IMR-90 (cell line): ENCODE data around the gene EDDM13. TPM values are rescaled to one million over a fixed set of nuclear protein-coding genes. Genes with fewer than 3 reads are reported as not detected.
"Not testable (repeated sequence)": the region's sequence is repeated elsewhere in the genome, so short reads cannot be mapped to it uniquely, and the experiment has no call there.

Experiments used
- ATAC-seq: fragments of 200-7000 bp; cut with Tn5 transposase; 2 replicates; pipeline ENCODE4 v1.9.1; 2020; ENCODE audit warnings: low read depth, mild to moderate bottlenecking, moderate library complexity
- BruUV-seq: library from RNA; stranded (reverse); fragments of 400-500 nt; replicated peaks from 2 replicates; lab custom pipeline; 2021; lab: Mats Ljungman, UMichigan
- CTCF ChIA-PET: fragments of 300-600 bp; formaldehyde crosslinking; extraction: SDS; loops from one replicate; lab custom pipeline; 2021; ENCODE audit warnings: antibody characterized with exemption; lab: Yijun Ruan, JAX
- POLR2A ChIA-PET: fragments of 300-600 bp; sonication (Branson Sonifier 250); formaldehyde crosslinking; loops from one replicate; lab custom pipeline; 2022; ENCODE audit warnings: antibody characterized with exemption; ENCODE audit not compliant: unreplicated experiment; lab: Charles Lee
- DNase-seq: peaks from one replicate; pipeline ENCODE4 v3.0.0; 2013
- H2AFZ ChIP-seq: replicated peaks from 2 replicates; pipeline ENCODE3; 2013; ENCODE audit warnings: low read length, mild to moderate bottlenecking; ENCODE audit not compliant: poor library complexity
- H2AK5ac ChIP-seq: 2 replicates; pipeline ENCODE4 v1.6.1; 2013; ENCODE audit warnings: low read depth, low read length, inconsistent platforms
- H2AK9ac ChIP-seq: replicated peaks from 2 replicates; pipeline ENCODE3; 2013; ENCODE audit warnings: mild to moderate bottlenecking, low read depth, low read length, moderate library complexity; ENCODE audit not compliant: poor library complexity
- H2BK120ac ChIP-seq: 2 replicates; pipeline ENCODE4 v1.6.1; 2013; ENCODE audit warnings: low read depth, low read length, inconsistent platforms
- H2BK15ac ChIP-seq: 3 replicates; pipeline ENCODE4 v1.6.1; 2013; ENCODE audit warnings: low read depth, low read length, inconsistent platforms
- H2BK20ac ChIP-seq: 2 replicates; pipeline ENCODE4 v1.6.1; 2013; ENCODE audit warnings: low read depth, mild to moderate bottlenecking, inconsistent platforms, low read length, moderate library complexity
- H2BK5ac ChIP-seq: 2 replicates; pipeline ENCODE4 v1.6.1; 2013; ENCODE audit warnings: mild to moderate bottlenecking, low read depth, low read length, inconsistent platforms; ENCODE audit not compliant: poor library complexity, severe bottlenecking
- H3K14ac ChIP-seq: replicated peaks from 2 replicates; pipeline ENCODE4 v1.6.1; 2013; ENCODE audit warnings: low read depth, low read length, inconsistent platforms
- H3K18ac ChIP-seq: 2 replicates; pipeline ENCODE4 v1.6.1; 2013; ENCODE audit warnings: low read depth, low read length, control low read depth
- H3K23ac ChIP-seq: 2 replicates; pipeline ENCODE4 v1.6.1; 2013; ENCODE audit warnings: low read depth, low read length, inconsistent platforms
- H3K27ac ChIP-seq: 2 replicates; pipeline ENCODE4 v1.5.1; 2013; ENCODE audit warnings: mild to moderate bottlenecking, control low read depth, low read length; ENCODE audit not compliant: insufficient read depth
- H3K27me3 ChIP-seq: 2 replicates; pipeline ENCODE4 v1.6.1; 2013; ENCODE audit warnings: low read length; ENCODE audit not compliant: control insufficient read depth, insufficient read depth
- H3K36me3 ChIP-seq: 2 replicates; pipeline ENCODE4 v1.6.1; 2013; ENCODE audit warnings: low read length, mixed read lengths; ENCODE audit not compliant: control insufficient read depth, insufficient read depth
- H3K4ac ChIP-seq: 2 replicates; pipeline ENCODE4 v1.6.1; 2013; ENCODE audit warnings: low read depth, low read length, inconsistent platforms
- H3K4me1 ChIP-seq: 2 replicates; pipeline ENCODE4 v1.6.1; 2013; ENCODE audit warnings: low read length, mixed read lengths; ENCODE audit not compliant: control insufficient read depth, insufficient read depth
- H3K4me2 ChIP-seq: 2 replicates; pipeline ENCODE4 v1.6.1; 2013; ENCODE audit warnings: low read depth, mild to moderate bottlenecking, control low read depth, low read length, moderate library complexity
- H3K4me3 ChIP-seq: 2 replicates; pipeline ENCODE4 v1.5.1; 2013; ENCODE audit warnings: low read depth, mild to moderate bottlenecking, control low read depth, low read length, moderate library complexity; ENCODE audit not compliant: insufficient read depth
- H3K56ac ChIP-seq: 2 replicates; pipeline ENCODE4 v1.6.1; 2013; ENCODE audit warnings: low read length, inconsistent platforms; ENCODE audit not compliant: insufficient read depth; ENCODE audit errors: extremely low read depth
- H3K79me1 ChIP-seq, 2 experiments: 2 replicates each; pipeline ENCODE4 v1.6.1; 2013; ENCODE audit warnings: low read length in 2 of 2, inconsistent platforms in 1 of 2, low read depth in 1 of 2
- H3K9ac ChIP-seq: 2 replicates; pipeline ENCODE4 v1.6.1; 2013; ENCODE audit warnings: low read depth, low read length, control low read depth
- H3K9me1 ChIP-seq: 2 replicates; pipeline ENCODE4 v1.6.1; 2013; ENCODE audit warnings: low read length, inconsistent platforms; ENCODE audit not compliant: insufficient read depth
- H3K9me3 ChIP-seq: 2 replicates; pipeline ENCODE4 v1.6.1; 2013; ENCODE audit warnings: low read length; ENCODE audit not compliant: control insufficient read depth, insufficient read depth
- H4K20me1 ChIP-seq: 2 replicates; pipeline ENCODE4 v1.6.1; 2013; ENCODE audit warnings: low read length, inconsistent platforms; ENCODE audit not compliant: insufficient read depth
- H4K5ac ChIP-seq: 2 replicates; pipeline ENCODE4 v1.6.1; 2013; ENCODE audit warnings: mild to moderate bottlenecking, low read depth, low read length, control low read depth
- H4K8ac ChIP-seq, 2 experiments: 2 replicates each; pipeline ENCODE4 v1.6.1; 2013; ENCODE audit warnings: low read depth in 2 of 2, low read length in 2 of 2, control low read depth in 1 of 2, inconsistent platforms in 1 of 2
- H4K91ac ChIP-seq: 2 replicates; pipeline ENCODE4 v1.6.1; 2013; ENCODE audit warnings: low read depth, low read length, inconsistent platforms; ENCODE audit not compliant: insufficient read depth
- WGBS, 2 experiments: methylation state at CpG; one replicate each; pipeline versions ENCODE4 v1.1.5 to v1.1.7; 2013; ENCODE audit warnings: missing lambda C conversion rate in 2 of 2; ENCODE audit not compliant: insufficient read length in 1 of 2; ENCODE audit errors: extremely low coverage in 2 of 2; 5-methylcytosine and 5-hydroxymethylcytosine counted together
- dilution Hi-C: fragments of 300-500 bp; cut with HindIII; formaldehyde crosslinking; loops from one replicate; pipeline ENCODE4 v1.14.3; 2018; ENCODE audit warnings: low sequenced_read_pairs; ENCODE audit not compliant: unreplicated experiment
- in situ Hi-C: fragments of 300-500 bp; cut with MboI; formaldehyde crosslinking; loops from 3 replicates; pipeline ENCODE4 v1.14.3; 2019; ENCODE audit warnings: low sequenced_read_pairs, inconsistent platforms, mixed read lengths
- intact Hi-C: fragments of 100-400 bp; cut with micrococcal nuclease; formaldehyde crosslinking; loops from 2 replicates; pipeline ENCODE4 v1.10.0; 2022
- polyA plus RNA-seq, 3 experiments: library from polyadenylated mRNA; depleted of rRNA; stranded (reverse); fragments of >200 nt; gene quantifications; 2 replicates each; pipeline ENCODE4 v1.2.3, GENCODE V29; 2012; ENCODE audit warnings: low replicate concordance in 1 of 3
- total RNA-seq: library from RNA; depleted of rRNA; stranded (reverse); fragments of >200 nt; gene quantifications from 2 replicates; pipeline ENCODE4 v1.2.3, GENCODE V29; 2012

EDDM13 gene
- total and polyA plus RNA-seq, 2 of the 4 experiments (the other 2 are of a cell fraction): not detected

DNA sequence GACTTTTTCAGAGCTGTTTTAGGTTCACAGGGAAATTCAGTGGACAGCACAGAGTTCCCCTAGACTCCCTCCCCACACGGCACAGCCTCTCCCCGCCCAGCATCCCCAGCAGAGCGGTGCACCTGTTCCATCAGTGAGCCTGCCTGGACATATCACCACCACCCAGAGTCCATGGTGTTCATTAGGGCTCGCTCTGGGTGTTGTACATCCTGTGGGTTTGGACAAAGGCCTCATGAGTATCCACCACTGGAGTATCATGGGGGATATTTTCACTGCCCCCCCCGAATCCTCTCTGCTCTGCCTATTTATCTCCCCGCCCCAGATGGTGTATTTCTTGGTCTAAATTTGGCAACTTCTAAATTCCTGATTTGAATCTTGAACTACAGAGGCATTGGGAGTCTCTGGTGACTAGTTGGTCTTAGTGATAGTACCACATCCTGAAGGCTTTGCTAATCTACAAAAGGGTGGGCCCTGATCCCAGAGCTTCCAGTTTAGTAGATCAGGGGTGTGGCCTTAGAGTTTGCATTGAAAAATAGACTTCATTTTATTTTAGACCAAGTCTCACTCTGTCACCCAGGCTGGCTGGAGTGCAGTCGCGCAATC is 23.7 kb upstream of the EDDM13 start:
- H4K20me1 ChIP-seq, POLR2A ChIA-PET, H3K36me3 ChIP-seq, H3K4me2 ChIP-seq, H3K9me3 ChIP-seq, H3K18ac ChIP-seq, ATAC-seq, H2BK15ac ChIP-seq, intact Hi-C loops, H3K27ac ChIP-seq, H3K9me1 ChIP-seq, H2AK5ac ChIP-seq, H4K5ac ChIP-seq, H2AFZ ChIP-seq, H2BK20ac ChIP-seq, H3K4ac ChIP-seq, H4K8ac ChIP-seq, BruUV-seq, H3K9ac ChIP-seq, H2BK5ac ChIP-seq, H4K91ac ChIP-seq, CTCF ChIA-PET, H3K4me3 ChIP-seq, H3K23ac ChIP-seq, dilution Hi-C loops, DNase-seq, H2AK9ac ChIP-seq, H3K56ac ChIP-seq, H3K4me1 ChIP-seq, H3K14ac ChIP-seq, H3K79me1 ChIP-seq, in situ Hi-C loops, H2BK120ac ChIP-seq, H3K27me3 ChIP-seq: not testable (repeated sequence)
- whole genome bisulfite sequencing, 2 experiments: no CpG with 5 or more reads among the region's 8 CpGs
